Heart left ventricle (tissue), 16 donors: ENCODE data around the gene LRRC42. TPM values are rescaled to one million over a fixed set of nuclear protein-coding genes. Genes with fewer than 3 reads are reported as not detected.

ENCODE experiments used
- ATAC-seq, 4 donors: fragments of 200-7000 bp; cut with Tn5 transposase; one replicate each; pipeline ENCODE4 v1.9.1; 2020 to 2022; ENCODE audit warnings: moderate library complexity in 4 of 4, mild to moderate bottlenecking in 3 of 4, moderate number of reproducible peaks in 1 of 4
- DNase-seq, 5 donors: peaks; one replicate each; pipeline ENCODE4 v3.0.0-alpha.2; 2020
- H3K27ac ChIP-seq, 12 donors: fragments of 200-600 bp; sonication (generic) in 4 of 12; one replicate each; pipeline versions ENCODE4 v1.5.0 to v1.8.0; 2016 to 2022; ENCODE audit warnings: mild to moderate bottlenecking in 2 of 12
- H3K27me3 ChIP-seq, 9 donors: fragments of 200-600 bp; sonication (generic) in 2 of 9; one replicate each; pipeline versions ENCODE4 v1.5.1 to v1.8.0; 2016 to 2022; ENCODE audit warnings: mild to moderate bottlenecking in 3 of 9
- H3K36me3 ChIP-seq, 9 donors: fragments of 200-600 bp; sonication (generic) in 2 of 9; one replicate each; pipeline versions ENCODE4 v1.5.0 to v1.8.0; 2018 to 2022; ENCODE audit warnings: mild to moderate bottlenecking in 2 of 9
- H3K4me1 ChIP-seq, 12 donors: fragments of 200-600 bp; sonication (generic) in 4 of 12; one replicate each; pipeline versions ENCODE4 v1.5.0 to v1.8.0; 2016 to 2022; ENCODE audit warnings: mild to moderate bottlenecking in 3 of 12
- H3K4me3 ChIP-seq, 12 donors: fragments of 200-600 bp; sonication (generic) in 4 of 12; one replicate each; pipeline versions ENCODE4 v1.5.0 to v1.8.0; 2017 to 2022; ENCODE audit warnings: mild to moderate bottlenecking in 9 of 12, moderate library complexity in 4 of 12
- H3K9me3 ChIP-seq, 12 donors: fragments of 200-600 bp; sonication (generic) in 4 of 12; one replicate each; pipeline versions ENCODE4 v1.5.0 to v1.8.0; 2016 to 2022; ENCODE audit warnings: mild to moderate bottlenecking in 1 of 12
- CTCF ChIP-seq, 12 donors: fragments of 200-600 bp; sonication (generic) in 4 of 12; IDR thresholded peaks; one replicate each; pipeline versions ENCODE4 v1.5.0 to v1.8.0; 2018 to 2022; ENCODE audit warnings: antibody characterized with exemption in 12 of 12, mild to moderate bottlenecking in 5 of 12
- POLR2A ChIP-seq, 2 donors: fragments of 450-650 bp; IDR thresholded peaks; one replicate each; pipeline ENCODE4 v1.6.1; 2017; ENCODE audit warnings: antibody characterized with exemption in 2 of 2, mild to moderate bottlenecking in 2 of 2, moderate library complexity in 2 of 2
- WGBS, 4 donors: extraction: QIAGEN DNeasy Blood & Tissue Kit in 2 of 4; methylation state at CpG; one replicate each; pipeline versions ENCODE4 v1.1.5 to v1.1.7; 2013 to 2018; 5-methylcytosine and 5-hydroxymethylcytosine counted together
- intact Hi-C, 10 donors: fragments of 100-400 bp; cut with DNase I; formaldehyde crosslinking; loops; one replicate each; pipeline versions ENCODE4 v1.11.1 to v1.14.2; 2022
- polyA plus RNA-seq, 2 donors: library from polyadenylated mRNA; stranded (reverse); fragments of 200-250 nt; gene quantifications; one replicate each; pipeline ENCODE4 v1.2.3, GENCODE V29; 2013
- total RNA-seq, 9 donors: library from RNA; depleted of rRNA in 2 of 9; stranded (reverse); fragments of >200 nt in 2 of 9; fragmentation: NEBNext Ultra II Directional in 3 of 9; extraction: Animal tissue kit (Norgen Biotek cat#: 25700) in 3 of 9; gene quantifications; one replicate each; pipeline versions ENCODE4 v1.1.0 to v1.2.4, GENCODE V29; 2016 to 2023
- donor health status: ischemic (EF 13 %, LVEDD 7.1; RV severe dilation, severe dysfunction).
- donor health status: healthy with polysubstance abuse.
- donor health status: DM: no; HTN: yes; CAD: no.
- donor health status: DM: no; HTN: no; CAD: no.
- donor health status: ischemic (EF 25% LVEDD 6.9; RV normal size, moderate dysfunction).
- donor health status: ischemic (EF 25% LVEDD 5.7; RV mildly dilated, moderate dysfunction).
- donor health status: healthy.
- donor health status: DM: yes; HTN: yes; CAD: no.
- donor health status: ischemic (EF 35%, LVEDD 5.7; RV mildly dilated, moderate dysfunction).
- donor health status: nonischemic (EF 11% LVEDD 7.7; RV severe dilation, severe dysfunction).
- donor health status: DM: yes; HTN: yes; CAD: no.
- donor health status: PGD.
- donor health status: ischemic (EF 29% LVEDD 5.4; RV normal size, mild dysfunction).
- donor health status: nonischemic (EF 23%, LVEDD 6.1; RV moderate dilation, normal function).

LRRC42 gene
- total and polyA plus RNA-seq, 11 donors = 3.7 to 18.5 (median 14.3) TPM

GRCh38 chr1:54014009-54014629, 68.0 kb downstream of the LRRC42 start:
- ATAC-seq = no peak
- Histone ChIP-seq H3K4me1 (no peaks in the 10 kb centered on the region), H3K27me3 (peaks cover 0 to 31% (median 0%) of the 10 kb centered on the region in 9 donors), H3K27ac (no peak overlapping the region), H3K9me3 (no peaks in the 10 kb centered on the region), H3K4me3 (no peak overlapping the region), H3K36me3 (no peaks in the 10 kb centered on the region)
- 45 to 55% (median 48%) methylated on average over 14 to 17 of the region's 17 CpGs for WGBS, 4 donors
- DNase-seq = no peak
- TF ChIP-seq POLR2A (IDR thresholded peaks at IDR 0.05) = no peak
- no peak for TF ChIP-seq CTCF (IDR thresholded peaks at IDR 0.05)
- intact Hi-C loops = no loop called here

GRCh38 chr1:54016343-54017282, 70.5 kb downstream of the LRRC42 start:
- Histone ChIP-seq H3K27ac (no peak overlapping the region), H3K9me3 (no peaks in the 10 kb centered on the region), H3K4me3 (no peak overlapping the region), H3K4me1 (no peaks in the 10 kb centered on the region), H3K36me3 (no peaks in the 10 kb centered on the region), H3K27me3 (peaks cover 0 to 31% (median 0%) of the 10 kb centered on the region in 9 donors)
- no peak for TF ChIP-seq POLR2A (IDR thresholded peaks at IDR 0.05)
- TF ChIP-seq CTCF (IDR thresholded peaks at IDR 0.05) = no peak
- ATAC-seq (no peak), DNase-seq (no peak)
- 64 to 75% (median 66%) methylated on average over 8 of the region's 8 CpGs for WGBS, 4 donors
- intact Hi-C loops = no loop called here

Other genes with a start within 250 kb of the LRRC42 start
- under 1 TPM in 4 of 9 donors, not detected in 5; 0.12 to 0.35 (median 0.15) TPM for gene GLIS1, start 207.2 kb upstream of the LRRC42 start, total RNA-seq
- under 1 TPM in 1 of 2 donors, not detected in 1; 0.06 TPM for gene GLIS1, start 207.2 kb upstream of the LRRC42 start, polyA plus RNA-seq
- gene NDC1, start 108.1 kb upstream of the LRRC42 start, total RNA-seq = 1 to 10 TPM; 4.3 to 8.1 (median 6.5) TPM
- gene NDC1, start 108.1 kb upstream of the LRRC42 start, polyA plus RNA-seq = 1 to 10 TPM; 1.6 to 9.4 TPM
- gene YIPF1, start 56.6 kb upstream of the LRRC42 start, total RNA-seq = 10 to 100 TPM; 11.2 to 23.5 (median 14.4) TPM
- 10 to 100 TPM in 1 of 2 donors, 1 to 10 TPM in 1; 8.7 to 29.5 TPM for gene YIPF1, start 56.6 kb upstream of the LRRC42 start, polyA plus RNA-seq
- gene DIO1, start 52.2 kb upstream of the LRRC42 start, total RNA-seq = not detected
- gene DIO1, start 52.2 kb upstream of the LRRC42 start, polyA plus RNA-seq = not detected
- 10 to 100 TPM in 6 of 9 donors, 1 to 10 TPM in 3; 6.5 to 17.6 (median 12.3) TPM for gene IFT25, start 651 bp upstream of the LRRC42 start, total RNA-seq
- gene IFT25, start 651 bp upstream of the LRRC42 start, polyA plus RNA-seq = 10 to 100 TPM; 10.6 to 11.6 TPM
- not detected for gene LDLRAD1, start 71.8 kb downstream of the LRRC42 start, total RNA-seq
- gene LDLRAD1, start 71.8 kb downstream of the LRRC42 start, polyA plus RNA-seq = not detected
- gene TMEM59, start 106.9 kb downstream of the LRRC42 start, total RNA-seq = 100 to 1,000 TPM; 193 to 496 (median 352) TPM
- gene TMEM59, start 106.9 kb downstream of the LRRC42 start, polyA plus RNA-seq = 100 to 1,000 TPM; 124 to 254 TPM
- gene TCEANC2, start 107.3 kb downstream of the LRRC42 start, total RNA-seq = 1 to 10 TPM; 3.0 to 6.6 (median 4.6) TPM
- gene TCEANC2, start 107.3 kb downstream of the LRRC42 start, polyA plus RNA-seq = 1 to 10 TPM; 2.4 to 2.5 TPM
- gene CDCP2, start 206.7 kb downstream of the LRRC42 start, total RNA-seq = under 1 TPM in 1 of 9 donors, not detected in 8; 0.29 TPM
- not detected for gene CDCP2, start 206.7 kb downstream of the LRRC42 start, polyA plus RNA-seq